Calu3 (cell line): Measurements from ENCODE around the gene FARS2. TPM values are rescaled to one million over a fixed set of nuclear protein-coding genes. Genes with fewer than 3 reads are reported as not detected.

ENCODE experiments used
- BruUV-seq: library from RNA; stranded (reverse); fragments of 400-500 nt; replicated peaks from 2 replicates; lab custom pipeline; 2021; lab: Mats Ljungman, UMichigan
- CTCF ChIA-PET: fragments of 300-600 bp; sonication (Branson Sonifier 250); formaldehyde crosslinking; loops from one replicate; lab custom pipeline; 2022; ENCODE audit warnings: antibody characterized with exemption; lab: Charles Lee
- DNase-seq: peaks from one replicate; pipeline ENCODE4 v3.0.0; 2022
- H3K27ac Mint-ChIP-seq: one replicate; pipeline ENCODE4 v1.8.0; 2022; ENCODE audit warnings: mixed read lengths; ENCODE audit not compliant: unreplicated experiment
- H3K27me3 Mint-ChIP-seq: one replicate; pipeline ENCODE4 v1.8.0; 2022; ENCODE audit warnings: mixed read lengths; ENCODE audit not compliant: unreplicated experiment
- H3K36me3 Mint-ChIP-seq: one replicate; pipeline ENCODE4 v1.8.0; 2022; ENCODE audit warnings: mild to moderate bottlenecking, moderate library complexity, mixed read lengths; ENCODE audit not compliant: insufficient read depth, unreplicated experiment
- H3K4me1 Mint-ChIP-seq: one replicate; pipeline ENCODE4 v1.8.0; 2022; ENCODE audit warnings: mild to moderate bottlenecking, low read depth, mixed read lengths; ENCODE audit not compliant: unreplicated experiment
- H3K4me3 Mint-ChIP-seq: one replicate; pipeline ENCODE4 v1.8.0; 2022; ENCODE audit warnings: mild to moderate bottlenecking, low read depth, moderate library complexity, mixed read lengths; ENCODE audit not compliant: unreplicated experiment
- H3K9me3 Mint-ChIP-seq: one replicate; pipeline ENCODE4 v1.8.0; 2022; ENCODE audit warnings: low read depth, mixed read lengths; ENCODE audit not compliant: unreplicated experiment
- intact Hi-C: fragments of 100-400 bp; cut with micrococcal nuclease; formaldehyde crosslinking; loops from one replicate; pipeline ENCODE4 v1.10.0; 2022; ENCODE audit not compliant: unreplicated experiment
- total RNA-seq: library from RNA; stranded (reverse); gene quantifications from 2 replicates; pipeline ENCODE4 v1.2.3, GENCODE V29; 2022
- TF ChIP-seq, protein P1 (sequence below): fragments of 200-600 bp; IDR thresholded peaks from one replicate; pipeline ENCODE4 v1.8.0; 2022; ENCODE audit warnings: antibody characterized with exemption; ENCODE audit not compliant: unreplicated experiment

FARS2 gene
- total RNA-seq, 1 experiment from 2014 or later = 13.4 TPM

DNA sequence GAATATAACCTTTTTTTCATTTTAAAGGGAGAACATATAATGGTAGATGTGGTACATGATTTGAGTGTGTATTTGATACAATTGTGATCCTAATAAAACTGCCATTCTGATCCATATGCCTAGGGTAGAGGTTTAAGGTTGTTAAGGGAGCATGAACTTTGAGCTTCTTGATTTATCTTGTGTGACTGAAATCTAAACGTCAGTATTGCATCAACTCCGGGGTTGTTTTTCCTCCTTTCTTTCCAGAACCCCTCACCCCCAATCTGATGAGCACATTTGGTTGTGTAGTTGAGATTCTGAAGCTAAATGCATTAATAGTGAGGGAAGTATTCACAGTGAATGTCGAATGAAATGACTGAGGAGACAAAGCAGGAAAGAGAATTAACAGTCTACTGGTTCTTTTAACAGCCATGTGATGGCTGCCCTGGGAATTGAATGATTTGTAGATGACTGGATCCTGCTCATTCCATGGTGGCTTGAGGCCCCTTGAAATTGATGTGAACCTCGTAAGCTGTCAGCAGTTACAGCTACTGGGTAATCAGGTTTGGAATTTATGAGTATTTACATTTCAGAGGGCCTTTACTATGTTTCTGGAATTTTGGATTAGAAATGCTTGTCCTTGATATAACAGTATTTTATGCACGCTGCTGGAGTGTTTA is 44.8 kb downstream of the FARS2 start:
- DNase-seq = no peak
- H3K4me1 Mint-ChIP-seq = peaks cover 16% of the 10 kb centered on the region
- H3K27me3 Mint-ChIP-seq = no peaks in the 10 kb centered on the region
- no peak overlapping the region for H3K27ac Mint-ChIP-seq
- no peak overlapping the region for H3K4me3 Mint-ChIP-seq
- intact Hi-C loops = loop anchor here (10.0 kb wide), 1 partner anchor 251 kb away; no protein-coding TSS in a partner anchor
- CTCF ChIA-PET = no interaction called here
- BruUV-seq = no TSS peak
- no peaks in the 10 kb centered on the region for H3K36me3 Mint-ChIP-seq
- H3K9me3 Mint-ChIP-seq = no peaks in the 10 kb centered on the region
- TF ChIP-seq, protein P1, sequence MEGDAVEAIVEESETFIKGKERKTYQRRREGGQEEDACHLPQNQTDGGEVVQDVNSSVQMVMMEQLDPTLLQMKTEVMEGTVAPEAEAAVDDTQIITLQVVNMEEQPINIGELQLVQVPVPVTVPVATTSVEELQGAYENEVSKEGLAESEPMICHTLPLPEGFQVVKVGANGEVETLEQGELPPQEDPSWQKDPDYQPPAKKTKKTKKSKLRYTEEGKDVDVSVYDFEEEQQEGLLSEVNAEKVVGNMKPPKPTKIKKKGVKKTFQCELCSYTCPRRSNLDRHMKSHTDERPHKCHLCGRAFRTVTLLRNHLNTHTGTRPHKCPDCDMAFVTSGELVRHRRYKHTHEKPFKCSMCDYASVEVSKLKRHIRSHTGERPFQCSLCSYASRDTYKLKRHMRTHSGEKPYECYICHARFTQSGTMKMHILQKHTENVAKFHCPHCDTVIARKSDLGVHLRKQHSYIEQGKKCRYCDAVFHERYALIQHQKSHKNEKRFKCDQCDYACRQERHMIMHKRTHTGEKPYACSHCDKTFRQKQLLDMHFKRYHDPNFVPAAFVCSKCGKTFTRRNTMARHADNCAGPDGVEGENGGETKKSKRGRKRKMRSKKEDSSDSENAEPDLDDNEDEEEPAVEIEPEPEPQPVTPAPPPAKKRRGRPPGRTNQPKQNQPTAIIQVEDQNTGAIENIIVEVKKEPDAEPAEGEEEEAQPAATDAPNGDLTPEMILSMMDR = no peak

DNA sequence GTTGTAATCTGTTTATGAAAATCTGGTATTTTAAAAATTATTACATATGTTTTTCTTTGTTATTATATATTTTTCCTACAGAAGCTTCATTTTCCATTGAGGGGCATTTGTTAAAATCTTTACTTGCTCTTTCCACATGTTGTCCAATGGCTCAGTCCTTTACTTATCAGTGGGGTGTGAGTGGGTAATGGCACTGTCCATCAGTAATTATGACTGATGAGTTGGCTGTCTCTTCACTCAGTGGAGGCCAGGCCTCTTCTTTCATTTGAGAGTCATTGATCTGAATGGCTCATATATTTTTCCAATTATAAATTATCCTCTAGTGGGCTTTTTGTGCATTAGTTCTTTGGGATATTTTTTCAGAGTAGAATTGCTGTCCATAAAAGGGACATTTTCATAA is 45.7 kb downstream of the FARS2 start:
- DNase-seq = no peak
- Mint-ChIP-seq H3K4me1 (peaks cover 16% of the 10 kb centered on the region), H3K36me3 (no peaks in the 10 kb centered on the region), H3K9me3 (no peaks in the 10 kb centered on the region), H3K27me3 (no peaks in the 10 kb centered on the region), H3K4me3 (no peak overlapping the region), H3K27ac (no peak overlapping the region)
- TF ChIP-seq, protein P1 = no peak
- no TSS peak for BruUV-seq
- intact Hi-C loops = loop anchor here (10.0 kb wide), 1 partner anchor 252 kb away; no protein-coding TSS in a partner anchor
- CTCF ChIA-PET = no interaction called here

DNA sequence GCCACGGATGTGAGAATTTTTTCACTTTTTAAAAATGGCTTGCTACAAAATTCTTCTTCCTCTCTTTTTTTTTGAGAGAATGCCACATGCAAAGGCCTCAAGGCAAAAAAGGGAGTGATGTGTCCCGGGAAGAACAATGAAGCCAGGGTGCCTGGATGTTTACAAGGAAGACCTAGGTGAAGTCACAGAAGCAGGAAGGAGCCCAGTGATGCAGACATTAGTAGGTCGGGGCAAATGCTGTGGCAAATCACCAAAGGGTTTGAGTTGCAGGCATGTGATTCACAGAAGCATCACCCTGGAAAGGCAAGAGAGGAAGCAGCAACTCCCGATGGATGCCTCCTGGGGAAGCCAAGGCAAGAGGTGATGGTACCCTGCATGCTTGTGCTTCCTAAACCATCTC is 46.8 kb downstream of the FARS2 start:
- TF ChIP-seq, protein P1 = no peak
- intact Hi-C loops = loop anchor here (10.0 kb wide), 1 partner anchor 253 kb away; no protein-coding TSS in a partner anchor
- Mint-ChIP-seq H3K4me1 (peaks cover 8% of the 10 kb centered on the region), H3K36me3 (no peaks in the 10 kb centered on the region), H3K4me3 (no peak overlapping the region), H3K9me3 (no peaks in the 10 kb centered on the region), H3K27me3 (no peaks in the 10 kb centered on the region), H3K27ac (no peak overlapping the region)
- BruUV-seq = no TSS peak
- no peak for DNase-seq
- CTCF ChIA-PET = no interaction called here

DNA sequence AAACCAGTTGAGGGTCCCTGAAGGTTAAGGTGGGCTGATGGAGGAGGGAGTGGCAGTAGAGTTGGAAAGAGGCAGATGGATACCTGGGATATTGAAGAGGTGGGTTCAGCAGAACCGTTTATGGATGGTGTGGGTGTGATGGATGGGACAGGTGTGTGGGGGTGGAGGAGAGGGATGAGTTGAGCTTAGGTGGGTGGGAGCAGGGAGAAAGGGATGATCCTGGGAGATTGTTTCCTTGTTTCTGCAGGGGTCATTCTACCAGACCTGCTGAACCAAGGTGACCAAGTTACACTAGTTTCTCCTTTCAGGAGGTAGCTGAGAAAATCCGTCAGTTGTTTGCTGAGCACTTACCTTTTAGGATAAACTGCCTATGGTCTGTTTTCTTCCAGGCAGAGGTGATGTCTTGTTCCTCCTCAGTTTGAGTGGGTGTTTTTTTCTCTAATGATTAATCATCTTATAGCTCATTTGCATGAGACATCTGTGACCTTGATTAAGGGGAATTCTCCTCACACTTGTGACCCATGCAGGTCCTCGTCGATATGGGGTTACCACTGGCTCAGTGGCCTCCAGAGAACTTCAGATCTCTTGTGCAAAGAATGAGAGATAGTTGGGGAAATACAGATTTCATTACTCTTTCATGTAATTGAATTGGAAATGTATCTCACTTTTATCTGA is 53.0 kb downstream of the FARS2 start:
- CTCF ChIA-PET = no interaction called here
- BruUV-seq = no TSS peak

More for the DNA sequence above, 53.0 kb downstream of the FARS2 start:
- intact Hi-C loops = no loop called here
- Mint-ChIP-seq H3K4me3 (no peak overlapping the region), H3K27me3 (no peaks in the 10 kb centered on the region), H3K27ac (no peak overlapping the region), H3K36me3 (no peaks in the 10 kb centered on the region), H3K9me3 (no peaks in the 10 kb centered on the region), H3K4me1 (no peaks in the 10 kb centered on the region)
- TF ChIP-seq, protein P1 = no peak
- no peak for DNase-seq
